ENCODE data around the gene DIS3L2.

DNA sequence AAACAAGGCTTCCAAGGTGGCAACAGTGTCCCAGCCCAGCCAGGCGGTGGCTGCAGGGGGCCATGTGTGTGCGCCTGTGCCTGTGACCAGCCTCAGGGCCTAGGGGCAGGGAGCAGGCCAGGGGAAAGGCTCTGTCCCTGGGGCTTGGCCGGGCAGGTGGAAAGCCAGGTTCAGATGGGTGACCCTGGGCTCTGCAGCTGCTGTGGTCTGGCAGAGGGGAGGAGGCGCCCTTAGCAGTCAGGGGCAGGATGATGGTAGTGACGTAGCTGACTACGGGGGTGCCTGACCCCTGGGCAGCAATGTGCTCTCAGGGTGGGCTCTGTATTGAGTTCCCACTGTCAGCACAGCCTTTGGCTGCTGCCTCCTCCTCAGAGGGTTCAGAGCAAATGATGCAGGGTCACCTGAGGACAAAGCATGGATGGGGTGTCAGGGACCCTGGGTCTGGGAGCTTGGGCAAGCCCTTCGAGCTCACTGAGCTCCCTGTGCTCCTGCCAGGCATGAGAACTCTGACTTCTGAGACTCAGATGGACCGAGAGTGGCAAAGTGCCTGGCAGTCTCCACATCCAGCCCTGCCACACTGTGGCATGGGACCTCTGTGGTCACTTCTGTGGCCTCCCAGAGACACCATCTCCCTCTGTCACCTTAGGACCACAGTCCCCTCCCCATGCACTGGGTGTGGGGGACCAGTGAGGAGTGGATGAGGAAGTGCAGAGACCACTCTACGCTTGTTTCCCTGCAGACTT, 360.5 kb downstream of the DIS3L2 start:
- TF ChIP-seq EZH2phosphoT487 (IDR thresholded peaks at IDR 0.05; ENCODE audit: unreplicated experiment) (no peak), CTCF (conservative IDR thresholded peaks at IDR 0.05; ENCODE audit: low read depth in 2 of 2) (peak in 1 of 2 experiments; percentile 6; a peak in 1 of 4 replicates), JUNB (IDR thresholded peaks at IDR 0.05; ENCODE audit: unreplicated experiment) (no peak), CREB1 (CRISPR knock-in tag; IDR thresholded peaks at IDR 0.05; ENCODE audit: low read depth) (no peak), EZH2 (IDR thresholded peaks at IDR 0.05; ENCODE audit: low read depth, unreplicated experiment) (no peak), STAT1 (IDR thresholded peaks at IDR 0.05; ENCODE audit: unreplicated experiment) (no peak)
